Activated CD8-positive, alpha-beta memory T cell treated with anti-CD3 and anti-CD28 coated beads for 48 hours (primary cell): Measurements from ENCODE around the gene COX7A1.
A peak's percentile ranks its signal among the peaks of the same experiment; 100 is the strongest.
"Not testable (repeated sequence)": the region's sequence is repeated elsewhere in the genome, so short reads cannot be mapped to it uniquely, and the experiment has no call there.

Source experiments
- DNase-seq, 3 experiments: peaks; one replicate each; pipeline ENCODE4 v3.0.0-alpha.2; 2020; ENCODE audit warnings: low read depth in 2 of 3, low spot score in 2 of 3

The COX7A1 gene

DNA sequence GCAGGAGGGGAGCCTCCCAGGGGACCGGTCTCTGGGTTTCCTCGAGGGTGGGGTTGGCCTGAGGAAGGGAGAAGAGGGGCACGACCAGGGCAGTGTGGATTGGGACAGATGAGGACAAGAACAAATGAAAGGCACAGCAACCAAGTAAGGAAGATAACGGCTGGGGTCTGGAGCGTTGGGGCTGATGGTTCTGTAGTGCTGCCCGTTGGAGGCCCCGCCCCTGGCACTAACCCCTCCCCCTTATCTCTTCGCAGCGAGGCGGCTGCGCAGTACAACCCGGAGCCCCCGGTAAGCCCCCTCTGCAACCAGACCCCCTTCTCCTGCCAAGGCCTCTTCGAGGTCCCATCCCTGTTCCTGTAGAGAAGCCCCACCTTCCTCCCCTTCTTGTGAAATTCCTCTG is 10.2 kb downstream of the COX7A1 start:
- DNase-seq: no peak

- peak; percentile 79 to 95 (median 94) for DNase-seq
Measured at GRCh38 chr19:36141039-36141927, 11.0 kb downstream of the COX7A1 start.

- peak; percentile 7 to 33 (median 20) for DNase-seq
Measured at GRCh38 chr19:36140304-36141038, 11.8 kb downstream of the COX7A1 start.

DNA sequence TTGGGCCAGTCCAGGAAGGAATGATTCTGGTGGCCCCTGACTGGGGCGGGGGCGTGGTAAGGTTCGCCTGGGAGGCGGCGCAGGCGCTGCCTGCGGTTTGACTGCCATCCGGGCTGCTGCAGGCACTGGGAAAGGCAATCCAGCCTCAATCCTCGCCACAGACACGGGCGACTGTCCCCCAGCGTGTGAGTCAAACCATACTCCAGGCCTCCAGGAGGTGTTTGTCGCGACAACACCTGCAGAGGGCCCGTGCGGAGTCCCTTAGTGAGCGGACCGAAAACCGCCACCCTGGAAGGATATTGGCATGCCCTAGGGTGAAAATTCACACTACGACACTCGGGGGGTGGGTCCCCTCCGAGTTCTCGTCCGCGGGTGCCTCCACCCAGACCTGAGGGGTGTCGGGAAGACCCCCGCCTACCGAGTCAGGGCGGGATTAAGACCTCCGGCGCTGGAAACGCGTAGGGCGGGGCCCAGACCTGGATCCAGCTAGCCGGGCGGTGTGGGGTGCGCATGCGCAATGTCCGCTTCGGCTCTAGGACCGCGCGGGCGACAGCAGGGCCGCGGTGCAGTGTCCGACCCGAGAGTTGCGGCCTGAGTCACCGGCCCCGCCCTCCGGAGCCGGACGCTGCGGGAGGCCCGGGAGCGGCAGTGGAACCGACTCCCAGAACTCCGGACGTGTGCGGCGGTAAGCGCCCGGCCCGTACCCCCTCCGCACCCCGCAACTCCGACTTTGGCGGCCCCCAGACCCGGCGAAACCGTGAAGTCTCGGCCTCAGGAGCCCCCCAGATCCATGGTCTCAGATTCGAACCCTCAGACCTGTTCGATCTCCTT is 12.6 kb downstream of the COX7A1 start, which contains the start of gene CAPNS1:
Gene CAPNS1, plus strand, starts transcription at position 594 of the 831 bp plus-strand sequence. CDS start 946 bp downstream, outside the sequence.
- peak; percentile 86 to 93 (median 86) for DNase-seq

DNA sequence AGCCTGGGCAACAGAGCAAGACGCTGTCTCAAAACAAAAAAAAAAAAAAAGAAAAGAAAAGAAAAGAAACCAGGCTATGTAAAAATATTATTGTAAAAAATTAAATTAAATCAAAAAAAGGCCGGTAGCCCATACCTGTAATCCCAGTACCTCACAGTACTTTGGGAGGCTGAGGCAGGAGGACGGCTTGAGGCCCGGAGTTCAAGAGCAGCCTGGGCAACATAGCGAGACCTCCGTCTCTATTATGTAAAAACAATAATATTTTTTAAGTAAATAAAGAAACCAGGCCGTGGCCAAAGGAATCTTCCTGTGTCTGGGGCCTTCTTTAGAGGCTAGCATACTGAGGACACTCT is 13.2 kb downstream of the COX7A1 start:
- no peak for DNase-seq

- no peak for DNase-seq
Measured at GRCh38 chr19:36136964-36137686, 15.1 kb downstream of the COX7A1 start.

GRCh38 chr19:36134867-36135266 is 17.4 kb downstream of the COX7A1 start:
- not testable (repeated sequence) for DNase-seq

- DNase-seq: not testable (repeated sequence)
Measured at GRCh38 chr19:36131221-36131620, 21.0 kb downstream of the COX7A1 start.

DNA sequence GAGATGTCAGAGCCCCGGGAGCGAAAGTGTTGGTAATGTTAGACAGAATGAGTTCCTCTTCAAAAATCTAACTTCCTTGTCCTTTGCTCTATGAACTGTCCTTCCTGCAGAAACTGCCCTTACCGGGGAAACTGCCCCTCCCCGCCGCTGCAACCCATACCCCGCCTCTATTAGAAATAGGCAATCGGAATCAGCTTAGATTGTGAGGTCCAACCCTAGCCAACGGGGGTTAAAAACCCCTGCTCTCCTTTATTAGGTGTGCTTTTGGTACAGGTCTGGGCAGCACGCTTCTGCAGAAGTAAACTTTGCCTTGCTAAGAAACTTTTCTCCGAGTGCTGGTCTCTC is 23.9 kb downstream of the COX7A1 start:
- DNase-seq: no peak

- no peak for DNase-seq
Measured at GRCh38 chr19:36125557-36125956, 26.7 kb downstream of the COX7A1 start.

DNA sequence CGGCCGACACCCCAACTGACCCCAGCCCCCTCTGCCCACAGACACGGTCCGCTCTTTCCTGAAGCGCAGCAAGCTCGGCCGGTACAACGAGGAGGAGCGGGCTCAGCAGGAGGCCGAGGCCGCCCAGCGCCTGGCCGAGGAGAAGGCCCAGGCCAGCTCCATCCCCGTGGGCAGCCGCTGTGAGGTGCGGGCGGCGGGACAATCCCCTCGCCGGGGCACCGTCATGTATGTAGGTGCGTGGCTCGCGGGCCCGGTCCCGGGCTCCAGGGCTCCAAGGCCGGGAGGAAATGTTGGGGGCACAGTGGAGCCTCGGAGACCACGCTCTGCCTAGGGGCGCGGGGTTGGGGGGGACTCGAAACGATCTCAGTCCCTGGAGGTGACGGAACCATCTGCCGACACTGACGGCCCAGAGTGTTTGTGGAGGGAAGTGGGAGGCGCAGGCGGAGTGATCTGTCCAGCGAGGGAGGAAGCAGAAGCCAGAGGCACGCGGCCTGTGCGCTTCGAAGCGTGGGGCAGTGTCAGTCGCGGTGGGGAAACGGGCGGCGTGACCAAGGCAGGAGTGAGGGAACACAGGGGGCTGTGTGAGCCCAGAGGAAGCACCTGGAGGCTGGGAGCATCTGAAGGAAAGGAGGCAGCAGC is 30.6 kb downstream of the COX7A1 start:
- DNase-seq: no peak

DNA sequence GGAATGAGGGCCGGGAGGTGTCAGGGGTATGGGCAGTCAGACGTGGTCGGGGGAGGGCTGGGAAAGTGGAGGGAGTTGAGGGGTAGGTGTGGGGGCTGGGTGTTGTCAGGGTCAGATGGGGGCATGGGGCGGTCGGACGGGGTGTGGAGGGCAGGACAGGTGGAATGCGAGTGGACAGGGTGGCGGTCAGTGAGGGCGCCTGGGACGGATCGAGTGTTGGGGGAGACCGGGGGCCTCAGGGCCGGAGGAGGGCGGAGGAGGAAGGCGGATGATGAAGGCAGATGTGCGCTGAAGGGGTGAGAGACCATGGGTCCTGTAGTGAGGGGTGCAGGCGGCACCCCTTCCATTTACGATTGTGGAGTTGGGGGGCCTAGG is 31.3 kb downstream of the COX7A1 start:
- no peak for DNase-seq

GRCh38 chr19:36120092-36120983 is 31.9 kb downstream of the COX7A1 start:
- no peak for DNase-seq

GRCh38 chr19:36116344-36116637 is 36.0 kb downstream of the COX7A1 start:
- no peak for DNase-seq

DNA sequence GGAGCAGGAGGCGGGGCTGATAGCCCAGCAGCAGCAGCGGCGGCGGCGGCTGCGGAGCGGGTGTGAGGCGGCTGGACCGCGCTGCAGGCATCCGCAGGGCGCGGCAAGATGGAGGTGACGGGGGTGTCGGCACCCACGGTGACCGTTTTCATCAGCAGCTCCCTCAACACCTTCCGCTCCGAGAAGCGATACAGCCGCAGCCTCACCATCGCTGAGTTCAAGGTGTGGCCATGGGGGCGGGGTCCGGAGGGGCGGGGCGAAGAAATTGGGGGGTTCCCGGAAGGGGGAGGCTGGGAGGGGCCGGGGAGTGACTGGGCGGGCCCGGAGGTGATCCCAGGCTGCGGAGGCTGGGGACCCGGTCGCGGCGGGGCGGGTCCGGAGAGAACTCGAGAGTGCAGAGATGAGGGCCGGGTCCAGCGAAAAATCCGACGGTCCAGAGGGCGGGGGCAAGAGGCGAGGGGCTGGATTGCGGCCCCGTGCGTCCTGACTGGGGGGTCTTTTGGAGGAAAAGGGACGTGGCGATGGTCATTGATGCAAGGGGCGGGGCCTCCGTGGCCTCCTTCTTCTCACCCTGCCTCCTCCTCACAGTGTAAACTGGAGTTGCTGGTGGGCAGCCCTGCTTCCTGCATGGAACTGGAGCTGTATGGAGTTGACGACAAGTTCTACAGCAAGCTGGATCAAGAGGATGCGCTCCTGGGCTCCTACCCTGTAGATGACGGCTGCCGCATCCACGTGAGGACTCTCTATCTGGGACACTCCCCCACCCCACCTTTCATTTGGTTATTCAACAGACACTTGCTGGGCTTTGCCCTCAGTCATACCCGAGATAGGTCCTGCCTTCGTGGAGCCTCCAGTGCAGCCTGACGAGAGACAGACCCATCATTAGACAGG is 36.5 kb downstream of the COX7A1 start, which contains the start of gene TBCB:
Gene TBCB, plus strand, starts transcription at position 16 of the 891 bp plus-strand sequence. Its CDS starts 93 bp downstream, at position 109.
- peak in 2 of 3 experiments; percentile 86 to 92 for DNase-seq

- DNase-seq: peak; percentile 96 to 99 (median 99)
Measured at GRCh38 chr19:36114721-36115452, 37.4 kb downstream of the COX7A1 start, which contains the start of gene POLR2I. TSS of gene POLR2I (minus strand) at chr19:36114875. CDS start at chr19:36114856, 19 bp downstream.

DNA sequence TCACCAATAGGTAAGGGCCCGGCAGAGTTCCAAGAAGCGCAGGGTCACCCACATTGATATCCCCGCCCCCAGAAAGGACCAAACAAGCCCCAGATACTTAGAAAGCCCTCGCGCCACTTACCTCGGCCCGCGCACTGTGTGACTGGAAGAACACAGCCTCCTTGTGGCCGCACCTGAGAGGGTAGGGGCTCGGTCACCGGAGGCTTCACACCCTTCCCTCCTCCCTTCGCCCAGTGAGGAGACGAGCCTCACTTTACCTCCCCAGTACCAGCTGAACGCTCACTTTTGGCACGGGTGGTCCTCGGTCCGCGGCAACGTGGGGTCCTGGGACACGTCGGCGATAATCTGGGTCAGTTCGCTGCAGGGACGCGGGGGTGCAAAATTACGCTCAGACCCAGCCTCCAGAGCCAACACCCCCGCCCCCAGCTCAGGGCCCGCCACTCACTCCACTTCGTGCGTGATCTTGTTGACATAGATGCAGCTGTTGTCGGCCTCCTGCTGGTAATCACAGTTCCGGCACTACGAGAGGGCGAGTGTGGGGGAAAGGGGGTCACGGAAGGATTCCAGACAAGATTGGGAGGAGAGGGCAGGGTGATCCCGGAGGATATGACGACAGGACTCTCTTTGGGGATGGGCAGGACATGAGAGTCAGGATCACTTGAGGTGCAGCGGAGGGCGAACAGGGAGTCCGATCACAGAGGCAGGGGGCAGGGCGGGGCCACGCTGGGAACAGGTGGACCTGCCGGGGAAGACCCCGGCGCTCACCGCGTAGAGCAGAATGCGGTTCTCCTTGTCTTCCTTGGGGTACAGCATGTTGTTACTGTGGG is 38.1 kb downstream of the COX7A1 start:
- DNase-seq: no peak
